ENCODE data around the gene KCNT1. TPM values are rescaled to one million over a fixed set of nuclear protein-coding genes. Genes with fewer than 3 reads are reported as not detected.

KCNT1 gene
- total and polyA plus RNA-seq, 4 experiments from 2014 or later = 0.06 to 0.20 TPM; not detected in 2

- ChIA-PET CTCF (ENCODE audit: partially characterized antibody) (no interaction called here), POLR2A (ENCODE audit: partially characterized antibody) (no interaction called here)
- Histone ChIP-seq H3K36me3 (ENCODE audit: insufficient read depth, low read length) (no peaks in the 10 kb centered on the region), H3K4me3 (ENCODE audit: low read length in 2 of 2) (no peak overlapping the region), H3K9me3 (ENCODE audit: control insufficient read depth in 1 of 2, low read length in 2 of 2) (no peaks in the 10 kb centered on the region), H3K27ac (ENCODE audit: low read depth, low read length) (no peak overlapping the region), H3K27me3 (ENCODE audit: insufficient read depth, low read length) (no peaks in the 10 kb centered on the region), H3K4me1 (ENCODE audit: insufficient read depth, low read length) (no peaks in the 10 kb centered on the region)
- no peak for DNase-seq
- no peaks in the 10 kb centered on the region for H3K9me3 Mint-ChIP-seq
- intact Hi-C loops (cut with micrococcal nuclease) = no loop called here
- H3K4me1 Mint-ChIP-seq = no peaks in the 10 kb centered on the region
- no peak overlapping the region for H3K27ac Mint-ChIP-seq
- H3K4me3 Mint-ChIP-seq = no peak overlapping the region
- no peaks in the 10 kb centered on the region for H3K27me3 Mint-ChIP-seq
- H3K36me3 Mint-ChIP-seq = no peaks in the 10 kb centered on the region
These were observed 87.9 kb downstream of the KCNT1 start for GRCh38 chr9:135789838-135790291.

- no peak overlapping the region for H3K4me3 Mint-ChIP-seq
- H3K27me3 ChIP-seq (ENCODE audit: insufficient read depth, low read length) = no peaks in the 10 kb centered on the region
- ChIA-PET POLR2A (ENCODE audit: partially characterized antibody) (no interaction called here), CTCF (ENCODE audit: partially characterized antibody) (no interaction called here)
- H3K9me3 ChIP-seq (ENCODE audit: control insufficient read depth in 1 of 2, low read length in 2 of 2) = no peaks in the 10 kb centered on the region
- no peak overlapping the region for H3K27ac ChIP-seq (ENCODE audit: low read depth, low read length)
- no peak for DNase-seq
- no peaks in the 10 kb centered on the region for H3K27me3 Mint-ChIP-seq
- no peak overlapping the region for H3K4me3 ChIP-seq (ENCODE audit: low read length in 2 of 2)
- H3K36me3 ChIP-seq (ENCODE audit: insufficient read depth, low read length) = no peaks in the 10 kb centered on the region
- H3K27ac Mint-ChIP-seq = no peak overlapping the region
- no peaks in the 10 kb centered on the region for H3K9me3 Mint-ChIP-seq
- intact Hi-C loops (cut with micrococcal nuclease) = no loop called here
- no peaks in the 10 kb centered on the region for H3K4me1 Mint-ChIP-seq
- no peaks in the 10 kb centered on the region for H3K4me1 ChIP-seq (ENCODE audit: insufficient read depth, low read length)
- no peaks in the 10 kb centered on the region for H3K36me3 Mint-ChIP-seq
These were observed 88.4 kb downstream of the KCNT1 start for GRCh38 chr9:135790356-135790755.

- no peak overlapping the region for H3K27ac ChIP-seq (ENCODE audit: low read depth, low read length)
- no peaks in the 10 kb centered on the region for H3K36me3 Mint-ChIP-seq
- H3K4me3 Mint-ChIP-seq = no peak overlapping the region
- H3K27me3 Mint-ChIP-seq = no peaks in the 10 kb centered on the region
- no peaks in the 10 kb centered on the region for H3K9me3 ChIP-seq (ENCODE audit: control insufficient read depth in 1 of 2, low read length in 2 of 2)
- no peaks in the 10 kb centered on the region for H3K36me3 ChIP-seq (ENCODE audit: insufficient read depth, low read length)
- ChIA-PET POLR2A (ENCODE audit: partially characterized antibody) (no interaction called here), CTCF (ENCODE audit: partially characterized antibody) (no interaction called here)
- H3K4me1 Mint-ChIP-seq = no peaks in the 10 kb centered on the region
- H3K27me3 ChIP-seq (ENCODE audit: insufficient read depth, low read length) = no peaks in the 10 kb centered on the region
- intact Hi-C loops (cut with micrococcal nuclease) = no loop called here
- no peak for DNase-seq
- H3K4me3 ChIP-seq (ENCODE audit: low read length in 2 of 2) = no peak overlapping the region
- no peaks in the 10 kb centered on the region for H3K4me1 ChIP-seq (ENCODE audit: insufficient read depth, low read length)
- no peaks in the 10 kb centered on the region for H3K9me3 Mint-ChIP-seq
- no peak overlapping the region for H3K27ac Mint-ChIP-seq
These were observed 88.9 kb downstream of the KCNT1 start for GRCh38 chr9:135790850-135791249.

GRCh38 chr9:135791431-135792267 lies 89.7 kb downstream of the KCNT1 start:
- H3K4me1 Mint-ChIP-seq = no peaks in the 10 kb centered on the region
- no peak overlapping the region for H3K4me3 Mint-ChIP-seq
- no peaks in the 10 kb centered on the region for H3K27me3 Mint-ChIP-seq
- no peak overlapping the region for H3K27ac Mint-ChIP-seq
- Histone ChIP-seq H3K27ac (ENCODE audit: low read depth, low read length) (no peak overlapping the region), H3K4me3 (ENCODE audit: low read length in 2 of 2) (no peak overlapping the region), H3K4me1 (ENCODE audit: insufficient read depth, low read length) (no peaks in the 10 kb centered on the region), H3K36me3 (ENCODE audit: insufficient read depth, low read length) (no peaks in the 10 kb centered on the region), H3K27me3 (ENCODE audit: insufficient read depth, low read length) (no peaks in the 10 kb centered on the region), H3K9me3 (ENCODE audit: control insufficient read depth in 1 of 2, low read length in 2 of 2) (no peaks in the 10 kb centered on the region)
- DNase-seq = no peak
- POLR2A ChIA-PET (ENCODE audit: partially characterized antibody) = no interaction called here
- CTCF ChIA-PET (ENCODE audit: partially characterized antibody) = no interaction called here
- intact Hi-C loops (cut with micrococcal nuclease) = no loop called here
- no peaks in the 10 kb centered on the region for H3K9me3 Mint-ChIP-seq
- no peaks in the 10 kb centered on the region for H3K36me3 Mint-ChIP-seq

GRCh38 chr9:135792268-135793128 lies 90.5 kb downstream of the KCNT1 start:
- Histone ChIP-seq H3K4me1 (ENCODE audit: insufficient read depth, low read length) (no peaks in the 10 kb centered on the region), H3K4me3 (ENCODE audit: low read length in 2 of 2) (no peak overlapping the region), H3K27ac (ENCODE audit: low read depth, low read length) (no peak overlapping the region), H3K27me3 (ENCODE audit: insufficient read depth, low read length) (no peaks in the 10 kb centered on the region), H3K9me3 (ENCODE audit: control insufficient read depth in 1 of 2, low read length in 2 of 2) (no peaks in the 10 kb centered on the region), H3K36me3 (ENCODE audit: insufficient read depth, low read length) (no peaks in the 10 kb centered on the region)
- Mint-ChIP-seq H3K4me3 (no peak overlapping the region), H3K27ac (peak overlapping the region in 1 of 7 donors; percentile 4), H3K36me3 (no peaks in the 10 kb centered on the region), H3K27me3 (no peaks in the 10 kb centered on the region), H3K4me1 (peaks cover 0 to under 1% (median 0%) of the 10 kb centered on the region in 4 donors), H3K9me3 (no peaks in the 10 kb centered on the region)
- intact Hi-C loops (cut with micrococcal nuclease) = no loop called here
- ChIA-PET POLR2A (ENCODE audit: partially characterized antibody) (no interaction called here), CTCF (ENCODE audit: partially characterized antibody) (no interaction called here)
- DNase-seq = no peak

GRCh38 chr9:135793221-135794056 lies 91.5 kb downstream of the KCNT1 start:
- intact Hi-C loops (cut with micrococcal nuclease) = no loop called here
- H3K36me3 Mint-ChIP-seq = no peaks in the 10 kb centered on the region

GRCh38 chr9:135794057-135794335 lies 92.0 kb downstream of the KCNT1 start:
- ChIA-PET POLR2A (ENCODE audit: partially characterized antibody) (no interaction called here), CTCF (ENCODE audit: partially characterized antibody) (no interaction called here)
- Histone ChIP-seq H3K9me3 (ENCODE audit: control insufficient read depth in 1 of 2, low read length in 2 of 2) (no peaks in the 10 kb centered on the region), H3K27me3 (ENCODE audit: insufficient read depth, low read length) (no peaks in the 10 kb centered on the region), H3K4me3 (ENCODE audit: low read length in 2 of 2) (no peak overlapping the region), H3K36me3 (ENCODE audit: insufficient read depth, low read length) (no peaks in the 10 kb centered on the region), H3K4me1 (ENCODE audit: insufficient read depth, low read length) (no peaks in the 10 kb centered on the region), H3K27ac (ENCODE audit: low read depth, low read length) (no peak overlapping the region)
- Mint-ChIP-seq H3K27ac (no peak overlapping the region), H3K36me3 (no peaks in the 10 kb centered on the region), H3K27me3 (no peaks in the 10 kb centered on the region), H3K9me3 (no peaks in the 10 kb centered on the region), H3K4me1 (peaks cover 0 to 2% (median 0%) of the 10 kb centered on the region in 4 donors), H3K4me3 (no peak overlapping the region)
- no peak for DNase-seq
- intact Hi-C loops (cut with micrococcal nuclease) = no loop called here

More at GRCh38 chr9:135793221-135794056, 91.5 kb downstream of the KCNT1 start:
- no peaks in the 10 kb centered on the region for H3K36me3 ChIP-seq (ENCODE audit: insufficient read depth, low read length)
- Mint-ChIP-seq H3K27ac (no peak overlapping the region), H3K4me1 (peaks cover 0 to 2% (median 0%) of the 10 kb centered on the region in 4 donors), H3K4me3 (no peak overlapping the region), H3K27me3 (no peaks in the 10 kb centered on the region), H3K9me3 (no peaks in the 10 kb centered on the region)
- POLR2A ChIA-PET (ENCODE audit: partially characterized antibody) = no interaction called here
- H3K4me1 ChIP-seq (ENCODE audit: insufficient read depth, low read length) = no peaks in the 10 kb centered on the region
- no peak overlapping the region for H3K27ac ChIP-seq (ENCODE audit: low read depth, low read length)
- no peaks in the 10 kb centered on the region for H3K27me3 ChIP-seq (ENCODE audit: insufficient read depth, low read length)
- H3K9me3 ChIP-seq (ENCODE audit: control insufficient read depth in 1 of 2, low read length in 2 of 2) = no peaks in the 10 kb centered on the region
- no peak overlapping the region for H3K4me3 ChIP-seq (ENCODE audit: low read length in 2 of 2)
- CTCF ChIA-PET (ENCODE audit: partially characterized antibody) = no interaction called here
- no peak for DNase-seq
